Neural crest cell (in vitro differentiated cells): ENCODE data around the gene ATP13A2. TPM values are rescaled to one million over a fixed set of nuclear protein-coding genes. Genes with fewer than 3 reads are reported as not detected.
"Not testable (repeated sequence)": the region's sequence is repeated elsewhere in the genome, so short reads cannot be mapped to it uniquely, and the experiment has no call there.

ENCODE experiments used
- DNase-seq: peaks from one replicate; pipeline ENCODE4 v3.0.0; 2021; ENCODE audit warnings: low read depth, mixed read lengths, low spot score
- H3K27ac Mint-ChIP-seq: one replicate; pipeline ENCODE4 v1.8.0; 2021; ENCODE audit warnings: mild to moderate bottlenecking, mixed read lengths; ENCODE audit not compliant: unreplicated experiment
- H3K27me3 Mint-ChIP-seq: 2 replicates; pipeline ENCODE4 v1.8.0; 2021; ENCODE audit warnings: low read depth, mild to moderate bottlenecking, mixed read lengths
- H3K36me3 Mint-ChIP-seq: 2 replicates; pipeline ENCODE4 v1.8.0; 2021; ENCODE audit warnings: low read depth, mild to moderate bottlenecking, mixed read lengths
- H3K4me1 Mint-ChIP-seq: 2 replicates; pipeline ENCODE4 v1.8.0; 2021; ENCODE audit warnings: mixed read lengths
- H3K4me3 Mint-ChIP-seq: one replicate; pipeline ENCODE4 v1.8.0; 2021; ENCODE audit warnings: mild to moderate bottlenecking, mixed read lengths
- H3K9me3 Mint-ChIP-seq: 2 replicates; pipeline ENCODE4 v1.8.0; 2021; ENCODE audit warnings: mixed read lengths
- CTCF ChIP-seq: fragments of 200-600 bp; sonication (generic); conservative IDR thresholded peaks from 2 replicates; pipeline ENCODE4 v1.5.0; 2021; ENCODE audit warnings: antibody characterized with exemption, mild to moderate bottlenecking
- total RNA-seq: library from RNA; stranded (reverse); gene quantifications from 2 replicates; pipeline ENCODE4 v1.2.1, GENCODE V29; 2021

Gene ATP13A2
- total RNA-seq, 1 donor from 2014 or later: 53.9 TPM

DNA sequence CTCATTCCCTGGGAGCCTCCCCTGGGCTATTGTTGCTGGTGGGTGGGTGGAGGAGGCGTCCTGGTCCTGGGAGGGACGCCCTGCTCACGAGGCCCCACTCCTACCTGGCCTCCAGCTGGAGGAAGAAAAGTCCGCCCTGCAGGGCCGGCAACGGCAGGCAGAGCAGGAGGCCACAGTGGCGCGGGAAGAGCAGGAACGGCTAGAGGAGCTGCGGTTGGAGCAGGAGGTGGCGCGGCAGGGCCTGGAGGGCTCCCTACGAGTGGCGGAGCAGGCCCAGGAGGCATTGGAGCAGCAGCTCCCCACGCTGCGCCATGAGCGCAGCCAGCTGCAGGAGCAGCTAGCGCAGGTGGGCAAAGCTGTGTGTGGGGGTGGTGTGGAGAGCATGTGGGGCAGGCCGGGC lies 65.1 kb downstream of the ATP13A2 start:
- no peaks in the 10 kb centered on the region for H3K9me3 Mint-ChIP-seq

GRCh38 chr1:16946185-16946584 lies 65.5 kb downstream of the ATP13A2 start:
- not testable (repeated sequence) for H3K9me3 Mint-ChIP-seq, H3K4me3 Mint-ChIP-seq, H3K36me3 Mint-ChIP-seq, H3K4me1 Mint-ChIP-seq, DNase-seq, H3K27ac Mint-ChIP-seq, H3K27me3 Mint-ChIP-seq

More for the DNA sequence above, 65.1 kb downstream of the ATP13A2 start:
- Mint-ChIP-seq H3K27me3 (no peaks in the 10 kb centered on the region), H3K27ac (no peak overlapping the region), H3K36me3 (peaks cover 3% of the 10 kb centered on the region), H3K4me3 (no peak overlapping the region), H3K4me1 (peaks cover 3% of the 10 kb centered on the region)
- no peak for TF ChIP-seq CTCF
- no peak for DNase-seq

- H3K27ac Mint-ChIP-seq, DNase-seq, H3K9me3 Mint-ChIP-seq, H3K4me3 Mint-ChIP-seq, H3K4me1 Mint-ChIP-seq, H3K27me3 Mint-ChIP-seq, H3K36me3 Mint-ChIP-seq: not testable (repeated sequence)
Measured at GRCh38 chr1:16945512-16945911, 66.2 kb downstream of the ATP13A2 start.

- Mint-ChIP-seq H3K36me3 (peaks cover 3% of the 10 kb centered on the region), H3K9me3 (no peaks in the 10 kb centered on the region), H3K4me1 (no peaks in the 10 kb centered on the region), H3K27me3 (no peaks in the 10 kb centered on the region), H3K4me3 (no peak overlapping the region), H3K27ac (no peak overlapping the region)
- no peak for TF ChIP-seq CTCF
- no peak for DNase-seq
Measured at GRCh38 chr1:16944038-16944437, 67.7 kb downstream of the ATP13A2 start.

DNA sequence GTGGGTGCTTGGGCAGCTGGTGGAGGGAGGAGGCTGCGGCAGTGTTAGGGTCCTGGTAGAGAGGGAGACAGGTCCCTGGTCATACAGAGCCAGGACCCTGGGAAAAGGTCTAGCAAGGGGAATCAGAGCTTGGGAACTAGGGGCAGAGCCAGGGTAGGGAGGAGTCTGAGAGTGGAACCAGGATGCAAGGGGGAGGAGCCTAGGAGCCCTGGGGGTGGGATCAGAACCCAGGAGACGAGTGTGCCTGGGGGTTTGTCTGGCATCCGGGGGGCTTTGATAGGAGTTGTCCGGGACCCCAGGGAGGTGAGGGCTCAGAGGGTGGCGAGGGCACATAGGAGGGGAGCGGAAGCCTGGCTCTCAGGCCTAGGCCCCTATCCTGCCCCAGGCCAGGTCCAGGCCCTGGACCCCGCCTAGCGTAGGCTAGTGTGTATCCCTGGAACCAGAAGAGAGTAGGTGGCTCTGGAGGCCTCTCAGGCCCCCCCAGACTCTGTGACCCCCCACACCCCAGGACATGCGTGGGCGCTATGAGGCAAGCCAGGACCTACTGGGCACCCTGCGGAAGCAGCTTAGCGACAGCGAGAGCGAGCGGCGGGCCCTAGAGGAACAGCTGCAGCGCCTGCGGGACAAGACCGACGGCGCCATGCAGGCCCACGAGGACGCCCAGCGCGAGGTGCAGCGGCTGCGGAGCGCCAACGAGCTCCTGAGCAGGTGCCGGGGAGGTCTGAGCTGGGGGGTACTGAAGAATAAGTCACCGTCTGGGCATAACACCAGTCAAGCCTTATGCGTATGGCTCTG lies 72.1 kb downstream of the ATP13A2 start:
- not testable (repeated sequence) for H3K27me3 Mint-ChIP-seq, H3K9me3 Mint-ChIP-seq, H3K36me3 Mint-ChIP-seq, H3K27ac Mint-ChIP-seq, DNase-seq, H3K4me3 Mint-ChIP-seq, H3K4me1 Mint-ChIP-seq

DNA sequence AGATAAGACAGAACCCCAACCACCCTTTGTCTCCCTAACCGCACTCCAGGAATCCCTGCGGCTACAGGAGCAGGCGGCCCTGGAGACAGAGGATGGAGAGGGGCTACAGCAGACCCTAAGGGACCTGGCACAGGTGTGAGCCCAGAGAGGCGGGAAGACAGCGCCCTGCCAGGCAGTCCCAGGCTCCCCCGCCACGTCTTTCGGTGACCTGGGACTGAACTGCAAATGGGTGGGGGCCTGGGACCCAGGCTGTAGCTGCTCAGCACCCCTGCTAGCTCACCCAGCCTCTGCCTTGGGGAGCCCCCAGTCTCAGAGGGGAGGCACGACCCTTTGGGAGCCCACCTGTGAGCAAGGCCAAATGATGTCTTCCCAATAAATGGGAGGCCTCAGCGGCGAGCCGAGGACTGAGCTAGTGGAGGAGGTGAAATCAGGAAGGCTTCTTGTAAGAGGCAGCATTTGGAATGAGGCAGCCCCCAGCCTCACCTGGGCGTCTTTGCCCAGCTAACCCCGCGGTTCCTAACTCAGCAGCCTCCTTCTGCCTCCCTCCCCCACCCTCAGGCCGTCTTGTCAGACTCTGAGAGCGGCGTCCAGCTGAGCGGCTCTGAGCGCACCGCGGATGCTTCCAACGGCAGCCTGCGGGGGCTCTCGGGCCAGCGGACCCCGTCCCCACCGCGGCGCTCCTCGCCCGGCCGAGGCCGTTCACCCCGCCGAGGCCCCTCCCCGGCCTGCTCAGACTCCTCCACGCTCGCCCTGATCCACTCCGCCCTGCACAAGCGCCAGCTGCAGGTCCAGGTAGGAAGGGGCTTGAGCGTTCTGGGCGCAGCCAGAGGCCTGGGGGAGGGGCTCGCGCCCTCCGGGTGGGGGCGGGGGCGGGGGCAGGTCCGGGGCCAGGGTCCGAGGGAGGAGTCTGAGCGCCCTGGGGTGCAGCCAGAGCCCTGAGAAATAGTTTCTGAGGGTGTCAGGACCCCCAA lies 73.1 kb downstream of the ATP13A2 start:
- no peak for TF ChIP-seq CTCF
- H3K27ac Mint-ChIP-seq: no peak overlapping the region
- no peaks in the 10 kb centered on the region for H3K27me3 Mint-ChIP-seq
- DNase-seq: no peak
- no peak overlapping the region for H3K4me3 Mint-ChIP-seq
- H3K9me3 Mint-ChIP-seq: no peaks in the 10 kb centered on the region
- peaks cover 3% of the 10 kb centered on the region for H3K36me3 Mint-ChIP-seq
- no peaks in the 10 kb centered on the region for H3K4me1 Mint-ChIP-seq

- H3K4me3 Mint-ChIP-seq, H3K9me3 Mint-ChIP-seq, H3K27ac Mint-ChIP-seq, H3K36me3 Mint-ChIP-seq, H3K4me1 Mint-ChIP-seq, DNase-seq, H3K27me3 Mint-ChIP-seq: not testable (repeated sequence)
Measured at GRCh38 chr1:16936580-16936979, 75.1 kb downstream of the ATP13A2 start.

Other genes starting within 250 kb of the ATP13A2 start
- 2,478 and 3,042 TPM in 2 replicates for gene RNU1-2, start 115.9 kb downstream of the ATP13A2 start, total RNA-seq
- 52.6 and 54.1 TPM in 2 replicates for gene CROCC, start 90.0 kb downstream of the ATP13A2 start, total RNA-seq
- gene MFAP2, start 31.3 kb downstream of the ATP13A2 start, total RNA-seq: 81.6 and 83.4 TPM in 2 replicates
- 47.2 and 58.6 TPM in 2 replicates for gene SDHB, start 42.1 kb upstream of the ATP13A2 start, total RNA-seq
- 0.16 and 0.20 TPM in 2 replicates for gene PADI2, start 107.5 kb upstream of the ATP13A2 start, total RNA-seq
- gene PADI1, start 193.2 kb upstream of the ATP13A2 start, total RNA-seq: not detected in 2 replicates
- gene PADI3, start 237.2 kb upstream of the ATP13A2 start, total RNA-seq: not detected in 2 replicates